ENCODE measurements around the gene ERFL.

ERFL gene

DNA sequence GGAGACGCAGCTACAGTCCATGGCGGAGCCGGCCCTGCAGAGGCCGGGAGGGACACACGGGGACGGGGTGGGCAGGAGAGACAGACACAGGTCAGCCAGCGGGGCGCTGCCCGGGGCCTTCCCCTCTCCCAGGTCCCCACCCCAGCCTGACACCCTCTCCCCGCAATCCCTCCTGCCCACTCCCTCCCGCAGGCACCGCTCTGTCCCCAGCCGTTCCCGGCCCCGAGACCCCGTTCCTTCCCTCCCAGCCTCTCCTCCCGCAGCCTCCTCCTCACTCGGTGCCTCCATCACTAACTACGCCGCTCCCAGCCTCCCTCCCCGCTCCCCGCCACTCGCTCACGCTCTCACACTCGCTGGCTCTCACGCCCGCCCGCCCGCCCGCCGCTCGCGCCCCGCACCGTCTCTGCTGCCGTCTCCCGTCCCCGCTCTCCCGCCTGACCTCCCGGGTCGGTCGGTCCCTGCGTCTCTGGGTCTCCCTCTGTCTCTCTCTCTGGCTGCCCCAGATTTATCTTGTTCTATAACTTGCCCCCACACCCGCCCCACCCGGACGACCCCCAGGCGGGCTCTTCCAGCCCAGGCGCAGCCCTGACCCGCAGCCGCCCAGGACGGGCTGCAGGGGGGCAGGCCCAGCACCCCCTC lies 15.2 kb downstream of the ERFL start (continued):
- TF ChIP-seq, protein P1, sequence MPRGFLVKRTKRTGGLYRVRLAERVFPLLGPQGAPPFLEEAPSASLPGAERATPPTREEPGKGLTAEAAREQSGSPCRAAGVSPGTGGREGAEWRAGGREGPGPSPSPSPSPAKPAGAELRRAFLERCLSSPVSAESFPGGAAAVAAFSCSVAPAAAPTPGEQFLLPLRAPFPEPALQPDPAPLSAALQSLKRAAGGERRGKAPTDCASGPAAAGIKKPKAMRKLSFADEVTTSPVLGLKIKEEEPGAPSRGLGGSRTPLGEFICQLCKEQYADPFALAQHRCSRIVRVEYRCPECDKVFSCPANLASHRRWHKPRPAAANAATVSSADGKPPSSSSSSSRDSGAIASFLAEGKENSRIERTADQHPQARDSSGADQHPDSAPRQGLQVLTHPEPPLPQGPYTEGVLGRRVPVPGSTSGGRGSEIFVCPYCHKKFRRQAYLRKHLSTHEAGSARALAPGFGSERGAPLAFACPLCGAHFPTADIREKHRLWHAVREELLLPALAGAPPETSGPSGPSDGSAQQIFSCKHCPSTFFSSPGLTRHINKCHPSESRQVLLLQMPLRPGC (tag by site-specific recombination; IDR thresholded peaks at IDR 0.05) = no peak
- TF ChIP-seq GLI4 (tag by site-specific recombination; IDR thresholded peaks at IDR 0.05) (no peak), ZNF600 (tag by site-specific recombination; IDR thresholded peaks at IDR 0.05) (peak; percentile 82), ZNF366 (tag by site-specific recombination; conservative IDR thresholded peaks at IDR 0.05) (peak; percentile 27; the same call in 1 of the 2 replicates), ZNF654 (tag by site-specific recombination; IDR thresholded peaks at IDR 0.05; ENCODE audit: low read depth) (no peak), PRDM1 (tag by site-specific recombination; IDR thresholded peaks at IDR 0.05) (0 out of 2 replicates have a peak, but pooled peaks have one; percentile 27), ZNF670 (tag by site-specific recombination; IDR thresholded peaks at IDR 0.05; ENCODE audit: low read depth) (no peak), ZNF510 (tag by site-specific recombination; IDR thresholded peaks at IDR 0.05; ENCODE audit: insufficient replicate concordance) (no peak), ZNF837 (tag by site-specific recombination; IDR thresholded peaks at IDR 0.05) (no peak), ZNF148 (tag by site-specific recombination; IDR thresholded peaks at IDR 0.05; ENCODE audit: borderline replicate concordance) (no peak), ZNF16 (tag by site-specific recombination; IDR thresholded peaks at IDR 0.05; ENCODE audit: low read depth) (0 out of 2 replicates have a peak, but pooled peaks have one; percentile 37), SCRT2 (tag by site-specific recombination; IDR thresholded peaks at IDR 0.05) (no peak), ZBTB44 (tag by site-specific recombination; IDR thresholded peaks at IDR 0.05) (no peak), ZNF623 (tag by site-specific recombination; IDR thresholded peaks at IDR 0.05) (no peak)
- TF ChIP-seq, protein P2, sequence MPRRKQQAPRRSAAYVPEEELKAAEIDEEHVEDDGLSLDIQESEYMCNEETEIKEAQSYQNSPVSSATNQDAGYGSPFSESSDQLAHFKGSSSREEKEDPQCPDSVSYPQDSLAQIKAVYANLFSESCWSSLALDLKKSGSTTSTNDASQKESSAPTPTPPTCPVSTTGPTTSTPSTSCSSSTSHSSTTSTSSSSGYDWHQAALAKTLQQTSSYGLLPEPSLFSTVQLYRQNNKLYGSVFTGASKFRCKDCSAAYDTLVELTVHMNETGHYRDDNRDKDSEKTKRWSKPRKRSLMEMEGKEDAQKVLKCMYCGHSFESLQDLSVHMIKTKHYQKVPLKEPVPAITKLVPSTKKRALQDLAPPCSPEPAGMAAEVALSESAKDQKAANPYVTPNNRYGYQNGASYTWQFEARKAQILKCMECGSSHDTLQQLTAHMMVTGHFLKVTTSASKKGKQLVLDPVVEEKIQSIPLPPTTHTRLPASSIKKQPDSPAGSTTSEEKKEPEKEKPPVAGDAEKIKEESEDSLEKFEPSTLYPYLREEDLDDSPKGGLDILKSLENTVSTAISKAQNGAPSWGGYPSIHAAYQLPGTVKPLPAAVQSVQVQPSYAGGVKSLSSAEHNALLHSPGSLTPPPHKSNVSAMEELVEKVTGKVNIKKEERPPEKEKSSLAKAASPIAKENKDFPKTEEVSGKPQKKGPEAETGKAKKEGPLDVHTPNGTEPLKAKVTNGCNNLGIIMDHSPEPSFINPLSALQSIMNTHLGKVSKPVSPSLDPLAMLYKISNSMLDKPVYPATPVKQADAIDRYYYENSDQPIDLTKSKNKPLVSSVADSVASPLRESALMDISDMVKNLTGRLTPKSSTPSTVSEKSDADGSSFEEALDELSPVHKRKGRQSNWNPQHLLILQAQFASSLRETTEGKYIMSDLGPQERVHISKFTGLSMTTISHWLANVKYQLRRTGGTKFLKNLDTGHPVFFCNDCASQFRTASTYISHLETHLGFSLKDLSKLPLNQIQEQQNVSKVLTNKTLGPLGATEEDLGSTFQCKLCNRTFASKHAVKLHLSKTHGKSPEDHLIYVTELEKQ (tag by site-specific recombination; IDR thresholded peaks at IDR 0.05; ENCODE audit: borderline replicate concordance) = no peak
